ENCODE data around the gene ECT2.
"Not testable (repeated sequence)": the region's sequence is repeated elsewhere in the genome, so short reads cannot be mapped to it uniquely, and the experiment has no call there.

Gene ECT2

GRCh38 chr3:172808969-172809546 lies 58.5 kb downstream of the ECT2 start:
- peak in 1 of 58 donors; percentile 3 for DNase-seq

- no peak for DNase-seq
Observed at GRCh38 chr3:172811099-172811498, 60.6 kb downstream of the ECT2 start.

DNA sequence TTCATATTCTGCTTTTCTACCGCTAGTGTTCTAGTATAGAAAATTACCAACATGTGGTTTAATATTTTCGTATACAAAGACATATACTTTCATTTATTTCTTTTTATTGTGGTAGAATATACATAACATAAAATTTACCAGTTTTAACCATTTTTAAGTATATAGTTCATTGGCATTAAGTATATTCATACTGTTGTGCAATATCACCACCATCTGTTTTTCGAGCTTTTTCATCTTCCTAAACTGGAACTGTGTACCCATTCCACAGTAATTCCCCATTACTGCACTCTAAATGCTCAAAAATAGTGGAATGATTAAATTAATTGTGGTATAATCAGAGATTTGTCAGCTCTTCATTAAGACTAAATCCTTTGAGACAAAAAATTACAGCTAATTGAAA lies 62.9 kb downstream of the ECT2 start:
- no peak for DNase-seq

DNA sequence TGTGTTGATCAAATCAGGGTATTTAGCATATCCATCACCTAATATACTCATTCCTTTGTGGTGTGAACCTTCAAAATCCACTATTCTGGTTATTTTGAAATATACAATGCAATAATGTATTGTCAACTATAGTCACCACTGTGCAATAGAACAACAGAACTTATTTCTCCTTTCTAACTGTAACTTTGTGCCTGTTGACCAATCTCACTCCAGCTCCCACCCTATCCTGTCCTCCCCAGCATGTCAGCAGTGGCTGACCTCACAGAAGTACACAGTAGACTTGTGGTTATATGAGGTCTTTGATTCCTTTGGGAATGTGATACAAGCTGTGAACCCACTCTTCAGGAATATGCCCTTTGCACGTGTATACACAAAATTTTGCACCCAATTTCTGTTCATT lies 64.2 kb downstream of the ECT2 start:
- DNase-seq, result no peak

GRCh38 chr3:172815857-172816256 lies 65.3 kb downstream of the ECT2 start:
- no peak for DNase-seq

DNA sequence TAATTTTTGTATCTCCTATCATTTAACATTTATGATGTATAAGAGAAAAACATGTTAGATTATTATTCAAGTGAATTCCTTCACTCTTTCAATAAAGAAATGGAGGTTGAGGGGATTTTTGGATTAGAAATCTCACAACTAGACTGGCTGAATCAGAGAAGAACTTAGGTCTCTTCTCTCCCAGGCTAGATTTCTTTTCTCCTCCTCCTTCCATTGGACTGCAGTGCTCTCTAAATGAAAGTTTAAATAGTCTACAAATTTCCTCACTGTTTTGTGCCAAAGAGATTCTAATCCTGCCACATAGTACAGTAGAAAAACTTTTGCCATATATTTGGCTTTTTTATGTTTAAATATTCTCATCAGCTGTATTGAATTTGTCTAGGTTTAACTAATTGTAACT lies 65.8 kb downstream of the ECT2 start:
- no peak for DNase-seq

DNA sequence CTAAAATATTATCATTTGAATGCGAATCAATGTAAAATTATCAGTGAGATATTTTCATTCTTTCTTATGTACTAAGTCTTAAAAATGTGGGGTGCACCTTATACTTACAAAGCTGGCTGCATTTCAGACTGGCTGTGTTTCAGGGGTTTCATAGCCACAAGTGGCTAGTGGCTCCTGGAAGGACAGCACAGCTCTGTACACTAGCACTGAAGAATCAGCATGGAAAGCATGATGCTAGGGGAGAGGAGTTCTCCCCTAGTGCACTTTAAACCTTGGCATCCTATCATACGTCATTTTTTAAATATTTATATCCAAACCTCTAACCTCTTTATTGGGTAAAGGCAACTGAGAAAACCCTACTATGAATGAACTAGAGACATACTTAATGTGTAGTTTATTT lies 66.4 kb downstream of the ECT2 start:
- no peak for DNase-seq

GRCh38 chr3:172820492-172820891 lies 70.0 kb downstream of the ECT2 start:
- no peak for DNase-seq

DNA sequence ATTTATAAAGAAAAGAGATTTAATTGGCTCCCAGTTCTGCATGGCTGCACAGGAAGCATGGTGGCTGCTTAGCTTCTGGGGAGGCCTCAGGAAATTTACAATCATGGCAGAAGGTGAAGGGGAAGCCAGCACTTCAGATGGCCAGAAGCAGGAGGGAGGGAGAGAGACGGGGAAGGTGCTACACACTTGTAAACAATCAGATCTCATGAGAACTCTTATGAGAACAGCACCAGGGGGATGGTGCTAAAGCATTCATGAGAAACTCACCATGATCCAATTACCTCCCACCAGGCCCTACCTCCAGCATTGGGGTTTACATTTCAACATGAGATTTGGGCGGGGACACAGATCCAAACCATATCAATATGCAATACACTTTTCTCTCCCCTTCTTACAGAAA lies 73.7 kb downstream of the ECT2 start:
- no peak for DNase-seq

DNA sequence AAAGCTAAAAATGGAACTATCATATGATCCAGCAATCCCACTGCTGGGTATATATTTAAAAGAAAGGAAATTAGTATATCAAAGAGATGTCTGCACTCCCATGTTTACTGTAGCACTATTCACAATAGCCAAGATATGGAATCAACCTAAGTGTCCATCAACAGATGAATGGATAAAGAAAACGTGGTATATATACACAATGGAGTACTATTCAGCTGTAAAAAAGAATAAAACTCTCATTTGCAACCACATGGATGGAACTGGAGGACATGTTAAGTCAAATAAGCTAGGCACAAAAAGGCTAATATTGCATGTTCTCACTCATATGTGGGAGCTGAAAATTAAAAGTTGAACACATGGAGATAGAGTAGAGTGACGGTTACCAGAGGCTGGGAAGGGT lies 76.7 kb downstream of the ECT2 start:
- DNase-seq, result not testable (repeated sequence)

DNA sequence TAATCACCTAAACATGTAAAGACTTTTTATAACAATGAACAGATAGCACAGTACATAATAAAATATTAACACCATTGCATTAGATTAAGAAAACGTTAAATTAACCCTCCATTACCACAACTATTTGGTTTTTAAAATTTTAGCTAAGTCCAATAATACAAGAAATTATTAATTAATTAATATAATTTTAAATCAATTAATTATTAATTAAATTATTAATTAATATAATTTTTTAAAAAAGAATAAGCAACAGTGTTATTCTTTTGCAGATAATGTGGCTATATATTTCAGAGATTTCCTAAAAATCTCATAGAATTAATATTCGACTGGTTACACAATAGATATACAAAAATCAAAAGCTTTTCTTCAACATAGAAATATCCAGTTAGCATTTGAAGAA lies 82.5 kb downstream of the ECT2 start:
- no peak for DNase-seq

DNA sequence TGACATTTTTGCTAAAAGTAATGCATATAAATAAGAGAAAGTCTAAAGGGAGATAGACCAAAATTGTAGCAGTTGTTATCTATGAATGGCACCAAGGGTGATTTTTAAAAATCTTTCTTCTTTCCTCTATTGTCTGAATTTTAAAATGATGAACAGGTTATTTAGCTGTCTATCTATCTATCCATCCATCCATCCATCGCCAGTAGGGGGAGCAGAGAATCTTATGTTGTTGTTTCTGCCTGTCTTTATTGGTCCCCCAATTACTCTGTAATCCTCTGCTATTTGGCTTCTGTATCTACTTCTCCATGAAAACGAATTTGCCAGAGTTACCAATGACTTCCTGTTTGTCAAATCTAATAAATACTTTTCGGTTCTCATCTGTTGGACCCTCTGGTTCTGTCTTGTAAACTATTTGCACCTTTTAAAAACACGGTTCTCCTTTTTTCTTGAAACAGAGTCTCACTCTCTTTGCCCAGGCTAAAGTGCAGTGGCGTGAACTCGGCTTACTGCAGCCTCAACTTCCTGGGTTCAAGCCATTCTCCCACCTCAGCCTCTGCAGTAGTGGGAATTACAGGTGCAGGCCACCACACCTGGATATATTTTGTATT lies 86.0 kb downstream of the ECT2 start:
- DNase-seq, result peak in 12 of 58 donors; percentile 1 to 28 (median 5)

- no peak for DNase-seq
Observed at GRCh38 chr3:172839679-172840078, 89.2 kb downstream of the ECT2 start.

GRCh38 chr3:172840463-172840862 lies 89.9 kb downstream of the ECT2 start:
- no peak for DNase-seq

DNA sequence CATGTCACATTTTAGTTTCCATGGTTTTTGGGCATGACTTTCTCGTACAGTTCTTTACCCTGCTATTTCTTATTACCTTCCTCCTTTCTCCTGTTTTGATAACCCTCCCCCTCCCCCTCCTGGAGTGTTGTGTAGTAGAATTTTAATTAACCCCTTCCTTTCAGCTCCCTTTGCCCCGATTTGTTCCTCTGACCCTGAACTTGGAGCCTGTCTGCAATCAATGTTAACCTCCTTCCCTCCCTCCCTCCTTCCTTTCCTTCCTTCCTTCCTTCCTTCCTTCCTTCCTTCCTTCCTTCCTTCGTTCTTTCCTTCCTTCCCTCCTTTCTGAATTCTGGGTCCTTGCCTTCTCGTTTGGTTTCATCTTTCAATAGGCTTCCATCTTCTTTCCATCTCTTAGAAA lies 90.4 kb downstream of the ECT2 start:
- DNase-seq, result no peak

- no peak for DNase-seq
Observed at GRCh38 chr3:172844428-172844827, 93.9 kb downstream of the ECT2 start.

- DNase-seq, result no peak
Observed at GRCh38 chr3:172846103-172846561, 95.6 kb downstream of the ECT2 start.

- DNase-seq, result no peak
Observed at GRCh38 chr3:172846706-172847105, 96.2 kb downstream of the ECT2 start.

DNA sequence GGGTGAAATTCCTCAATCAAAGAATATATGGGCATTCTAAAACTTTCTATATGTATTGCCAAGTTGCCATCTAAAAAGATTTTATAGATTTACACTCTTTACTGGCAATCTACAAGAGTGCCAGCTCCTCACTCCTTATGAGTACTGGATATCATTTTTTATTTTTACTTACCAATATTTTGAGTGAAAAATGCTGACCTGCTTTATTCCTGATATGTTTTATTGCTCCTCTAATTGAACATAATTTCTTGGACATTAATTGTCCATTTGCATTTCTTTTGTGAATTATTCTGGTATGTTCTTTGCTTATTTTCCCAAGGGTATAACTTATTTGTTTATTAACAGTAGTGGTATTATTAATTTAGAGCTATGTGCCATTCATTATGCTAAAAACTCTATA lies 96.8 kb downstream of the ECT2 start:
- no peak for DNase-seq

DNA sequence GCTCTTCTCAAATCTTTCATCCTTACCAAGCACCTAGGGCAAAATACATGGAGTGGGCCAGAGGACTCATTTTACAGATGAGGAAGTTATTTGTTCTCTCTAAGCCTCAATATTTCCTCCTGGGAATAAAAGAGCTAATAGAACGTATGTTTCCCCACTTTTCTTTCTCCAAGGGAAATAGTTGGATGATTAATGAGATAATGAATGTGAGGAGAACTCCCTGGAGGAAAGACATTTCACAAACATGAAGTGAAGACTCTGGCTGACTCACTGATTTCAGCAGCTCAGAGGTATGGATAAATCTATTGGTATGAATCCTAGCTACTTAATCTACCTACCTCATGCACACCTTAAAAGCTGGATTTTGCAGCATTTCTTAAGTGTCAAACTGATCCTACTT lies 98.4 kb downstream of the ECT2 start:
- DNase-seq, result no peak

GRCh38 chr3:172853005-172853404 lies 102.5 kb downstream of the ECT2 start:
- no peak for DNase-seq

DNA sequence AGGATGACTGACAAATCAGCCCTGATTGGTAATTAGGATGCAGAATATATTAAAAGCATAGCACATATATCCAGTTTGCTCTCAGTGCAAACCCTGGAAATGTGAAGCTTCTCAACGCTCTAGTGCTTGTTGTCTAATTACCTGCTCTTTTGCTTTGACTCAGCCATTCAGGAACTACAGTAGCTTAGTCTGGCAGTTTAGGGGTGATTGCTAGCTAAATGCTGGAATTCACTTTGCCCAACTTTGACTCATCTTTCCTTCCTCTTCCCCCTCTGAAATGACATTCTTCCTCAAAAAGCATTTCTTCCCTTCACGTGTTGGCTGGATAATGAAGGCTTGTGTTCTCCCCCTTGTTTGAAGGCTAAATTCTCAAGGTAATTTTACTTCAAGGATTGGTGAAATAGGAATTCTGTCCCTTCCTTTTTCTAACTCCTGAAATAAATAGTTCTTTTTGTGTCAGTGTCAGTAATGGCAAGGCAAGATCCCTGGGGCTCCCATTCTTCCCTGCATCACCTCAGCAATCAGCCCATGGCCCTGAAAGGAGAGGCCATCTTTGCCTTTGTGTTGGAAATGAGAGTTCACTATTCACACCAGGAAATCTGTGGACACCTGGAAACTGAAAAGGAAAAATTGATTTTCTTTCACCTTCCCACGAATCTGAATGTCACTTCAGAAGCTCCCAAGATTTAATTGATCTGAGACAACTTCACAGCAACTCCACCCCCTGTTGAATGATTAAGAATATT lies 103.6 kb downstream of the ECT2 start:
- no peak for DNase-seq

GRCh38 chr3:172855037-172855436 lies 104.5 kb downstream of the ECT2 start:
- no peak for DNase-seq
